NT2/D1 (cell line): ENCODE measurements around the gene F13A1.

Experiments used
- SUZ12 ChIP-seq: IDR thresholded peaks from 2 replicates; pipeline ENCODE4 v1.6.1; 2011; ENCODE audit not compliant: insufficient read length, insufficient read depth; ENCODE audit errors: extremely low read depth
- YY1 ChIP-seq: IDR thresholded peaks from 2 replicates; pipeline ENCODE4 v1.6.1; 2011; ENCODE audit not compliant: insufficient read length, insufficient read depth

- no peak for TF ChIP-seq YY1
- TF ChIP-seq SUZ12: no peak
Observed at GRCh38 chr6:6330407-6330806, 9.9 kb upstream of the F13A1 start.
